Neural progenitor cell (in vitro differentiated cells): ENCODE measurements around the gene FBXW11. TPM values are rescaled to one million over a fixed set of nuclear protein-coding genes. Genes with fewer than 3 reads are reported as not detected.

Source experiments
- DNase-seq: peaks from one replicate; pipeline ENCODE4 v3.0.0-alpha.2; 2016; ENCODE audit warnings: low spot score
- H2AFZ ChIP-seq: fragments of 200-600 bp; sonication (generic); replicated peaks from 2 replicates; pipeline ENCODE4 v1.6.1; 2016; ENCODE audit warnings: antibody characterized with exemption
- H3F3A ChIP-seq: fragments of 200-600 bp; sonication (generic); 2 replicates; pipeline ENCODE4 v1.6.1; 2016; ENCODE audit warnings: antibody characterized with exemption, low read depth
- H3K27ac ChIP-seq: fragments of 200-600 bp; sonication (generic); 2 replicates; pipeline ENCODE4 v1.5.1; 2016; ENCODE audit warnings: mild to moderate bottlenecking
- H3K27me3 ChIP-seq: fragments of 200-600 bp; sonication (generic); 2 replicates; pipeline ENCODE4 v1.6.1; 2016; ENCODE audit warnings: mild to moderate bottlenecking, moderate library complexity
- H3K36me3 ChIP-seq: fragments of 200-600 bp; sonication (generic); 2 replicates; pipeline ENCODE4 v1.5.1; 2016
- H3K4me1 ChIP-seq: fragments of 200-600 bp; sonication (generic); 2 replicates; pipeline ENCODE4 v1.6.1; 2016; ENCODE audit warnings: mixed run types
- H3K4me2 ChIP-seq: fragments of 200-600 bp; sonication (generic); 2 replicates; pipeline ENCODE4 v1.6.1; 2016
- H3K4me3 ChIP-seq: fragments of 200-600 bp; sonication (generic); 2 replicates; pipeline ENCODE4 v1.5.1; 2016
- H3K79me2 ChIP-seq: fragments of 200-600 bp; sonication (generic); 2 replicates; pipeline ENCODE4 v1.6.1; 2016; ENCODE audit warnings: low read depth
- H3K9ac ChIP-seq: fragments of 200-600 bp; sonication (generic); 2 replicates; pipeline ENCODE4 v1.6.1; 2016
- H3K9me3 ChIP-seq: fragments of 200-600 bp; sonication (generic); 2 replicates; pipeline ENCODE4 v1.5.1; 2016; ENCODE audit warnings: low read depth
- H4K20me1 ChIP-seq: fragments of 200-600 bp; sonication (generic); 2 replicates; pipeline ENCODE4 v1.6.1; 2016; ENCODE audit warnings: low read depth
- H3K27ac Mint-ChIP-seq: 3 replicates; pipeline ENCODE4 v1.8.0; 2021; ENCODE audit warnings: mixed read lengths
- H3K27me3 Mint-ChIP-seq: 2 replicates; pipeline ENCODE4 v1.8.0; 2022; ENCODE audit warnings: low read depth, mild to moderate bottlenecking, inconsistent platforms, moderate library complexity, mixed read lengths; ENCODE audit not compliant: insufficient read depth
- H3K36me3 Mint-ChIP-seq: 3 replicates; pipeline ENCODE4 v1.8.0; 2021; ENCODE audit warnings: mixed read lengths
- H3K4me1 Mint-ChIP-seq: 3 replicates; pipeline ENCODE4 v1.8.0; 2021; ENCODE audit warnings: mixed read lengths
- H3K4me3 Mint-ChIP-seq: 3 replicates; pipeline ENCODE4 v1.8.0; 2021; ENCODE audit warnings: mild to moderate bottlenecking, moderate library complexity, mixed read lengths
- H3K9me3 Mint-ChIP-seq: 3 replicates; pipeline ENCODE4 v1.8.0; 2020; ENCODE audit warnings: mixed read lengths
- CTCF ChIP-seq: fragments of 200-600 bp; sonication (generic); IDR thresholded peaks from 2 replicates; pipeline ENCODE4 v1.5.1; 2017; ENCODE audit warnings: antibody characterized with exemption, mild to moderate bottlenecking
- EZH2 ChIP-seq: fragments of 200-600 bp; sonication (generic); IDR thresholded peaks from 2 replicates; pipeline ENCODE4 v1.6.1; 2017; ENCODE audit warnings: antibody characterized with exemption, mild to moderate bottlenecking, moderate library complexity
- EZH2phosphoT487 ChIP-seq: fragments of 200-600 bp; sonication (generic); IDR thresholded peaks from 2 replicates; pipeline ENCODE4 v1.6.1; 2017; ENCODE audit warnings: antibody characterized with exemption
- total RNA-seq: library from RNA; depleted of rRNA; stranded (reverse); fragments of >200 nt; gene quantifications from 2 replicates; pipeline ENCODE4 v1.2.3, GENCODE V29; 2015; ENCODE audit warnings: low replicate concordance

FBXW11 gene
- total RNA-seq, 1 donor from 2014 or later: 79.1 TPM

- no peaks in the 10 kb centered on the region for H3K36me3 ChIP-seq
- H3K9me3 ChIP-seq: no peaks in the 10 kb centered on the region
- H3K4me1 Mint-ChIP-seq: peaks cover 54% of the 10 kb centered on the region
- H2AFZ ChIP-seq: no peak overlapping the region
- peaks cover 24% of the 10 kb centered on the region for H3K4me1 ChIP-seq
- H3K9ac ChIP-seq: no peak overlapping the region
- H4K20me1 ChIP-seq: peaks cover 4% of the 10 kb centered on the region
- H3K79me2 ChIP-seq: no peaks in the 10 kb centered on the region
- no peaks in the 10 kb centered on the region for H3K9me3 Mint-ChIP-seq
- H3K27ac Mint-ChIP-seq: peak overlapping the region; percentile 89
- DNase-seq: no peak
- H3F3A ChIP-seq: peaks cover 9% of the 10 kb centered on the region
- H3K4me3 Mint-ChIP-seq: no peak overlapping the region
- TF ChIP-seq EZH2 (no peak), EZH2phosphoT487 (no peak), CTCF (no peak)
- peaks cover 5% of the 10 kb centered on the region for H3K27me3 Mint-ChIP-seq
- H3K36me3 Mint-ChIP-seq: no peaks in the 10 kb centered on the region
- no peak overlapping the region for H3K4me3 ChIP-seq
- no peak overlapping the region for H3K27ac ChIP-seq
- no peaks in the 10 kb centered on the region for H3K27me3 ChIP-seq
- peak overlapping the region; percentile 67 for H3K4me2 ChIP-seq
Measured at GRCh38 chr5:171842777-171843328, 163.6 kb downstream of the FBXW11 start.

DNA sequence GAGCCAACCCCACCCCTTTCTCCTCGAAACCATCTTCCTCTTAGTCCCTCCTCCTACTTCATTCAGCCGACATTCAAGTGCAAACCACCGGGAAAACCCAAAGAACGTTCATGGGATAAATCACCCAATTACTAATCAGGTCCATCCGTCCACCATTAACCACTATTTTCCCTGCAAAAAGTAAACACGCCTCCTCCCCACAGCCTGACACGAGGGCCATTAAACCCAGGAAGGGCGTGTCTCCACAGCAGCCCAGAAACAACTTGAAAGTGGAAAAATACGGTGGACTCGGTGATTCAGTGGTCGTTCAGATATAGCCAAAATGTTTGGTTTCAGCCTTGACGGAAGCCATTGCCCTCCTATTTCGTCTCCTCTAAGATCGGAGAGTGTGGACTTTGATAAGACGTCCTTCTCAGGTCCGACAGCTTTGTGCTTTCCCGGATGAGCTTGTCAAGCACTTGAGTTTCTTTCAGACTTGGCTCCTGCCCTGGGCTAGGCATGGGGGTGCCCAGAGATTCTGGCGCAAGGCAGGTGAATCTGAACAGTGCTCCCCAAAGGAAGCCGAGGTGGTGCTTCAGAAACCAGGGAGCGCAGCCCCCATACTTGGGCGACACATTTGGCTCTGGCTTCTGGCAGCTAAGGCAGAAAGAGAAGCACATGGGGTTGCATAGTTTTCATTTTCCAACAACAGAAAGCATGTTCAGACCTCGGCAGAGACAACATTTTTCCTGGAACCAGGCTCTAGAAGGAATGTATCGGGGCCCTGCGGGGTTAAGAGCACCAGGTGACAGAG lies 164.3 kb downstream of the FBXW11 start:
- Mint-ChIP-seq H3K4me3 (no peak overlapping the region), H3K4me1 (peaks cover 49% of the 10 kb centered on the region), H3K27ac (no peak overlapping the region)

DNA sequence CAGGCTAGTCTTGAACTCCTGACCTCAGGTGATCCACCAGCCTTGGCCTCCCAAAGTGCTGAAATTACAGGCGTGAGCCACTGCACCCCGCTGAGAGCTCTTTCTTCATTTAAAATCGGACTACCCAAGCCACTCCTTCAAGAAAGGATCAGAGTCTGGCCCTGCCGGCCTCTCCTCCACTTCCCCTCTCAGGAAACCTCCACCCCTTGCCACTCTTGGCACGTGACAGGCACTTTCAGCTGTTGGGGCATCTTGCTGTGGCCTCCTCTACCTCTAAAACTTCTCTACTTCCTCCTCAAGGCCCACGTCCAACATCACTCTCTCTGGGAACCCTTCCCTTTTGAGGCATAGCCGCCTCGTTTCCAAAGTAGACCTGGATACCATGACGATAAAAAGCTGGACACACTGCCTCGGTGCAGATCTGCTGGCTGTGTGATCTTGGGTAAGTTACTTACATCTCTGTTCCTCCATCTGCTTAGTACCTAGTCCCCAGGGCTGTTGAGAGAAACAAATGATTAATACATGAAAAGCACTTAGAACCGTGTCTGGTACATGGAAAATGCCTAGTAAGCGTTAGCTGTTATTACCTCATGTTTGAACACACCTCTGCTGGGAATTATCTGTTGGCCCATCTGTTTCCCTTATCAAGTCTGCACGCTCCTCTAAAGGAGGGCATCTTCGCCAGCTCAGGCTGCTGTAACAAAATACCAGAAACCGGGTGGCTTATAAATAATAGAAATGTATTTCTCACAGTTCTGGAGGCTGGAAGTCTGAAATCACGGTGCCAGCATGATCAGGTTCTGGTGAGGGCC lies 165.5 kb downstream of the FBXW11 start:
- peaks cover 3% of the 10 kb centered on the region for H3K27me3 Mint-ChIP-seq
- H3K9me3 Mint-ChIP-seq: no peaks in the 10 kb centered on the region
- no peak for DNase-seq
- H4K20me1 ChIP-seq: peaks cover 4% of the 10 kb centered on the region
- no peaks in the 10 kb centered on the region for H3K79me2 ChIP-seq
- no peak overlapping the region for H2AFZ ChIP-seq
- H3K27ac ChIP-seq: no peak overlapping the region
- peaks cover 43% of the 10 kb centered on the region for H3K4me1 Mint-ChIP-seq
- H3F3A ChIP-seq: peaks cover 9% of the 10 kb centered on the region
- H3K9me3 ChIP-seq: no peaks in the 10 kb centered on the region
- H3K4me1 ChIP-seq: peaks cover 24% of the 10 kb centered on the region
- no peak overlapping the region for H3K4me3 ChIP-seq
- no peak for TF ChIP-seq EZH2
- TF ChIP-seq EZH2phosphoT487: no peak
- no peaks in the 10 kb centered on the region for H3K27me3 ChIP-seq
- no peaks in the 10 kb centered on the region for H3K36me3 Mint-ChIP-seq
- H3K27ac Mint-ChIP-seq: no peak overlapping the region
- H3K36me3 ChIP-seq: no peaks in the 10 kb centered on the region
- H3K4me2 ChIP-seq: peak overlapping the region; percentile 3
- no peak overlapping the region for H3K4me3 Mint-ChIP-seq
- no peak overlapping the region for H3K9ac ChIP-seq

More for the DNA sequence above, 164.3 kb downstream of the FBXW11 start:
- no peaks in the 10 kb centered on the region for H3K36me3 ChIP-seq
- Mint-ChIP-seq H3K9me3 (no peaks in the 10 kb centered on the region), H3K27me3 (peaks cover 3% of the 10 kb centered on the region), H3K36me3 (no peaks in the 10 kb centered on the region)
- no peak for DNase-seq
- H3K9me3 ChIP-seq: no peaks in the 10 kb centered on the region
- peaks cover 9% of the 10 kb centered on the region for H3F3A ChIP-seq
- peaks cover 4% of the 10 kb centered on the region for H4K20me1 ChIP-seq
- no peak overlapping the region for H3K9ac ChIP-seq
- no peak overlapping the region for H3K4me3 ChIP-seq
- no peaks in the 10 kb centered on the region for H3K27me3 ChIP-seq
- peaks cover 24% of the 10 kb centered on the region for H3K4me1 ChIP-seq
- no peak overlapping the region for H3K27ac ChIP-seq
- no peaks in the 10 kb centered on the region for H3K79me2 ChIP-seq
- TF ChIP-seq CTCF: no peak
- TF ChIP-seq EZH2: no peak
- TF ChIP-seq EZH2phosphoT487: no peak
- H2AFZ ChIP-seq: no peak overlapping the region
- no peak overlapping the region for H3K4me2 ChIP-seq
